Nephron progenitor cell (in vitro differentiated cells): Measurements from ENCODE around the gene CD151.

Experiments used
- DNase-seq: peaks from one replicate; pipeline ENCODE4 v3.0.0; 2021
- H3K27ac Mint-ChIP-seq: 2 replicates; pipeline ENCODE4 v1.8.0; 2021; ENCODE audit warnings: mild to moderate bottlenecking, moderate library complexity, mixed read lengths
- H3K27me3 Mint-ChIP-seq: 2 replicates; pipeline ENCODE4 v1.8.0; 2021; ENCODE audit warnings: mild to moderate bottlenecking, low read depth, mixed read lengths; ENCODE audit not compliant: poor library complexity
- H3K36me3 Mint-ChIP-seq: 2 replicates; pipeline ENCODE4 v1.8.0; 2021; ENCODE audit warnings: low read depth, mixed read lengths
- H3K4me1 Mint-ChIP-seq: 2 replicates; pipeline ENCODE4 v1.8.0; 2021; ENCODE audit warnings: mixed read lengths
- H3K4me3 Mint-ChIP-seq: 2 replicates; pipeline ENCODE4 v1.8.0; 2021; ENCODE audit warnings: mild to moderate bottlenecking, moderate library complexity, mixed read lengths
- H3K9me3 Mint-ChIP-seq: 2 replicates; pipeline ENCODE4 v1.8.0; 2021; ENCODE audit warnings: mild to moderate bottlenecking, moderate library complexity, mixed read lengths
- CTCF ChIP-seq: fragments of 200-600 bp; sonication (generic); IDR thresholded peaks from 2 replicates; pipeline ENCODE4 v1.5.0; 2021; ENCODE audit warnings: antibody characterized with exemption

CD151 gene

GRCh38 chr11:859394-860131 is 26.8 kb downstream of the CD151 start:
- Mint-ChIP-seq H3K27ac (no peak overlapping the region), H3K4me3 (no peak overlapping the region), H3K4me1 (peaks cover 47% of the 10 kb centered on the region), H3K9me3 (no peaks in the 10 kb centered on the region), H3K27me3 (no peaks in the 10 kb centered on the region), H3K36me3 (no peaks in the 10 kb centered on the region)
- DNase-seq: no peak
- TF ChIP-seq CTCF: no peak

- DNase-seq: no peak
- no peak overlapping the region for H3K4me3 Mint-ChIP-seq
Measured at GRCh38 chr11:860234-861104, 27.7 kb downstream of the CD151 start.

GRCh38 chr11:861105-861479 is 28.3 kb downstream of the CD151 start:
- DNase-seq: no peak
- no peaks in the 10 kb centered on the region for H3K9me3 Mint-ChIP-seq
- H3K27me3 Mint-ChIP-seq: no peaks in the 10 kb centered on the region
- no peak for TF ChIP-seq CTCF
- H3K4me1 Mint-ChIP-seq: peaks cover 48% of the 10 kb centered on the region
- no peaks in the 10 kb centered on the region for H3K36me3 Mint-ChIP-seq
- H3K4me3 Mint-ChIP-seq: no peak overlapping the region
- no peak overlapping the region for H3K27ac Mint-ChIP-seq

More at GRCh38 chr11:860234-861104, 27.7 kb downstream of the CD151 start:
- Mint-ChIP-seq H3K36me3 (no peaks in the 10 kb centered on the region), H3K27ac (no peak overlapping the region), H3K27me3 (no peaks in the 10 kb centered on the region), H3K4me1 (peaks cover 48% of the 10 kb centered on the region), H3K9me3 (no peaks in the 10 kb centered on the region)
- no peak for TF ChIP-seq CTCF

GRCh38 chr11:862081-862661 is 29.4 kb downstream of the CD151 start:
- Mint-ChIP-seq H3K9me3 (no peaks in the 10 kb centered on the region), H3K4me3 (no peak overlapping the region), H3K4me1 (peaks cover 43% of the 10 kb centered on the region), H3K36me3 (no peaks in the 10 kb centered on the region), H3K27me3 (no peaks in the 10 kb centered on the region), H3K27ac (no peak overlapping the region)
- no peak for TF ChIP-seq CTCF
- DNase-seq: no peak

GRCh38 chr11:862696-863022 is 29.9 kb downstream of the CD151 start:
- H3K4me1 Mint-ChIP-seq: peaks cover 40% of the 10 kb centered on the region
- no peak overlapping the region for H3K4me3 Mint-ChIP-seq
- H3K9me3 Mint-ChIP-seq: no peaks in the 10 kb centered on the region
- H3K27me3 Mint-ChIP-seq: no peaks in the 10 kb centered on the region
- H3K27ac Mint-ChIP-seq: no peak overlapping the region
- no peak for TF ChIP-seq CTCF
- H3K36me3 Mint-ChIP-seq: no peaks in the 10 kb centered on the region
- DNase-seq: no peak
